ENCODE results near the gene EML1.
"Not testable (repeated sequence)": the region's sequence is repeated elsewhere in the genome, so short reads cannot be mapped to it uniquely, and the experiment has no call there.

EML1 gene

GRCh38 chr14:99938376-99938775 lies 145.2 kb downstream of the EML1 start:
- DNase-seq (ENCODE audit: low spot score): no peak

GRCh38 chr14:99938896-99939295 lies 145.7 kb downstream of the EML1 start:
- DNase-seq (ENCODE audit: low spot score): no peak

GRCh38 chr14:99939421-99939820 lies 146.2 kb downstream of the EML1 start:
- DNase-seq (ENCODE audit: low spot score): no peak

- no peak for DNase-seq (ENCODE audit: low spot score)
Measured at GRCh38 chr14:99940064-99940463, 146.9 kb downstream of the EML1 start.

- no peak for DNase-seq (ENCODE audit: low spot score)
Measured at GRCh38 chr14:99941211-99941610, 148.0 kb downstream of the EML1 start.

GRCh38 chr14:99943620-99944019 lies 150.4 kb downstream of the EML1 start:
- DNase-seq (ENCODE audit: low spot score): no peak

- no peak for DNase-seq (ENCODE audit: low spot score)
Measured at GRCh38 chr14:99944241-99944651, 151.0 kb downstream of the EML1 start.

- no peak for DNase-seq (ENCODE audit: low spot score)
Measured at GRCh38 chr14:99945732-99946651, 152.8 kb downstream of the EML1 start.

GRCh38 chr14:99946652-99947489 lies 153.7 kb downstream of the EML1 start:
- DNase-seq (ENCODE audit: low spot score): peak; percentile 88

GRCh38 chr14:99947695-99948094 lies 154.5 kb downstream of the EML1 start:
- no peak for DNase-seq (ENCODE audit: low spot score)

- DNase-seq (ENCODE audit: low spot score): not testable (repeated sequence)
Measured at GRCh38 chr14:99949011-99949732, 156.0 kb downstream of the EML1 start.

GRCh38 chr14:99950181-99950580 lies 157.0 kb downstream of the EML1 start:
- DNase-seq (ENCODE audit: low spot score): no peak

GRCh38 chr14:99951085-99951484 lies 157.9 kb downstream of the EML1 start:
- DNase-seq (ENCODE audit: low spot score): no peak

GRCh38 chr14:99952039-99952438 lies 158.8 kb downstream of the EML1 start:
- DNase-seq (ENCODE audit: low spot score): no peak

- no peak for DNase-seq (ENCODE audit: low spot score)
Measured at GRCh38 chr14:99952453-99952852, 159.2 kb downstream of the EML1 start.

- no peak for DNase-seq (ENCODE audit: low spot score)
Measured at GRCh38 chr14:99955826-99956455, 162.7 kb downstream of the EML1 start.

GRCh38 chr14:99958380-99958779 lies 165.2 kb downstream of the EML1 start:
- DNase-seq (ENCODE audit: low spot score): no peak

GRCh38 chr14:99961826-99962518 lies 168.8 kb downstream of the EML1 start:
- DNase-seq (ENCODE audit: low spot score): peak; percentile 77

- DNase-seq (ENCODE audit: low spot score): no peak
Measured at GRCh38 chr14:99964979-99965378, 171.8 kb downstream of the EML1 start.

- no peak for DNase-seq (ENCODE audit: low spot score)
Measured at GRCh38 chr14:99966037-99966835, 173.0 kb downstream of the EML1 start.

Measured in iPS-NIHi11 (cell line).